Activated CD8-positive, alpha-beta memory T cell treated with anti-CD3 and anti-CD28 coated beads for 48 hours (primary cell): ENCODE measurements around the gene TMC3.

ENCODE experiments used
- DNase-seq, 3 experiments: peaks; one replicate each; pipeline ENCODE4 v3.0.0-alpha.2; 2020; ENCODE audit warnings: low read depth in 2 of 3, low spot score in 2 of 3

Gene TMC3

DNA sequence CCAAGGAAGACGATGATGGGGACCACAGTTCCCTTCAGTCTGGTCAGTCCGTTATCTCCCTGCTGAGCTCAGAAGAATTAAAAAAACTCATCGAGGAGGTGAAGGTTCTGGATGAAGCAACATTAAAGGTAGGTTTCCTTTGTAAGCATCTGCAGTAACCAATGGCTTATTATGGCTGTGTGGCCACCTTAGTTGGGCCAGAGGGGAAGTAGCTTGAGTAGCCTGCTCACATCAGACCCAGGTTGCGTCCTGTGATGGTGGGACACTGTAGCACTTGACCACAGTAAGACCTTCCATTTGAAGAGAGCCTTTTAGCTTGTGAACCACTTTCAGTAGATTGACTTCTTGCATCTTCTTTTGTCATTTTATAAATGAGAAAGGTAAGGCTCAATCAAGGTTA lies 72.6 kb downstream of the TMC3 start:
- no peak for DNase-seq

DNA sequence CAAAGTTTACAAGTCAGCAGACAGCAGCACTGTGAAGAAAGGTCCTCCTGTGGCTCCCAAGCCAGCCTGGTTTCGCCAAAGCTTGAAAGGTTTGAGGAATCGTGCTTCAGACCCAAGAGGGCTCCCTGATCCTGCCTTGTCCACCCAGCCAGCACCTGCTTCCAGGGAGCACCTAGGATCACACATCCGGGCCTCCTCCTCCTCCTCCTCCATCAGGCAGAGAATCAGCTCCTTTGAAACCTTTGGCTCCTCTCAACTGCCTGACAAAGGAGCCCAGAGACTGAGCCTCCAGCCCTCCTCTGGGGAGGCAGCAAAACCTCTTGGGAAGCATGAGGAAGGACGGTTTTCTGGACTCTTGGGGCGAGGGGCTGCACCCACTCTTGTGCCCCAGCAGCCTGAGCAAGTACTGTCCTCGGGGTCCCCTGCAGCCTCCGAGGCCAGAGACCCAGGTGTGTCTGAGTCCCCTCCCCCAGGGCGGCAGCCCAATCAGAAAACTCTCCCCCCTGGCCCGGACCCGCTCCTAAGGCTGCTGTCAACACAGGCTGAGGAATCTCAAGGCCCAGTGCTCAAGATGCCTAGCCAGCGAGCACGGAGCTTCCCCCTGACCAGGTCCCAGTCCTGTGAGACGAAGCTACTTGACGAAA lies 74.3 kb downstream of the TMC3 start:
- no peak for DNase-seq

DNA sequence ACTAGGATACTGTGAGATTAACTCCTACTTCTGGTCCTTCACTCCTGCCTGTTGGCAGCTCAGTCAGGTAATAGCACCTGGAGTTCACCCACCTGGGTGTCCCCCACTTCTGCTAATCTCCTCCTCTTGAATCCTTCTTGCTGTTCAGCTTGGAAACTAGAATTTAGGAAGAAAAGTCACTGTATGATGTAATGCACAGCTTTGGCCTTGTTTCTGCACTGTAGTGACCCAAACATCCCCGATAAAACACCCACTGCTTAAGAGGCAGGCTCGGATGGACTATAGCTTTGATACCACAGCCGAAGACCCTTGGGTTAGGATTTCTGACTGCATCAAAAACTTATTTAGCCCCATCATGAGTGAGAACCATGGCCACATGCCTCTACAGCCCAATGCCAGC lies 74.9 kb downstream of the TMC3 start:
- no peak for DNase-seq

DNA sequence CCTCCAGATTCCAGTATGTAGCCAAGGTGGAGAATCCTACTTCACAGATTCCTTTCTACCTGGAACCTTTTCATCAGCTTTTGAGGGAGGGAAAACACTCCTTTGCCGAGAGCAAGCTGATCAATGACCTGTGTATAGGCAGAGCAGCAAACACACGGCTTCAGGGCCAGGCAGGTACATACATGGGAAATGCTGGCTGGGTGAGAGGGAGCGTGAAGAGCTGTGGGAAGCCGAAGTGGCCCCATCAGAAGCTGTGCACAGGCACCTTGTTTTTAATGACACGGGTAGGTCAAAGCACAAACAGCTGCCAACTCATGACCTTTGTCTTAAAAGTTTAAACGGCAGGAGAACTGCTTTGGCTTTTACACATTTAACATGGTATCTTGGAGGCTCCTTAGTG lies 75.4 kb downstream of the TMC3 start:
- no peak for DNase-seq

DNA sequence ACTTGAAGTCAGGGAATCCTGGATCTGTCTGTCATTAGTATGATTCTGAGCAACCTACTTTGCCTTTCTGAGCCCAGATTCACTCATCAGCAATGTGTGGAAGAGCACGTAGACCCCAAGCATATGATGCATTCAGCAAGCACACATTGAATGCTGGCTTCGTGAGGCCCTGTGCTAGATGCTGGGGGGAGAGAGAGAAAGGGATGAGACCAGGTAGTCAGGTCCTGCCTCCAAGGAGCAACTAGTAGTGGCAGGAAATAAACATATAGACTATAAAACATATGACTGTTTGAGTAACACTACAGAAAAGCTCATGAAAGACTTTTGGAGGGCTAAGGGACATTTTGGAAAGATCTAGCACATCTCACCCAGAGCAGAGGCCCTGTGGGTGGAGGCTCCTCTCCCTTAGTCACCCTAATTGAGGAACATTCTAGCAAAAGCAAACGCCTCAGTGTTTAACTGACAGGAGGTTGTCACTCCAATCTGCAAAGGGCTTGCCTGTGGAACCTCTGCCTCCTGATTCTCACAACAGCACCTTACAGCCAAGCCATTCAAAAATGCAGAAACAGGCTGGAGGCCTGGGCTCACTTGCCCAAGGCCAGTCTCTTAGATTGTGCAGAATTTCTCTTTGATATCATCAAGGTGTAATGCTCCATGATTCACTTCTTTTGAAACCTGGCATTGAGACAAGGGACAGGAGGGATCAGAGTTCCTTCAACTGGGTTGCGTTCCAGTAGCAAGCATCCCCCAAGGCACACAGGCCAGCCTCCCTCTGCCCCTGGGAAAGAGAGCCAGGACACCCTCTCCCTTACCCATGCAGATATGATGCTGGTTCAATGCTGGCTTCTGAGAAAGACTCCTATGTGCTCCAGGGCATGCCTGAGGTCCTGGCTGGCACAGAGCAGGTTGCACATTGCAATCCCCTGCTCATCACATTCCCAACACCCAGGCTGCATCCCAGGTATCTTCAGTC lies 76.1 kb downstream of the TMC3 start:
- no peak for DNase-seq

DNA sequence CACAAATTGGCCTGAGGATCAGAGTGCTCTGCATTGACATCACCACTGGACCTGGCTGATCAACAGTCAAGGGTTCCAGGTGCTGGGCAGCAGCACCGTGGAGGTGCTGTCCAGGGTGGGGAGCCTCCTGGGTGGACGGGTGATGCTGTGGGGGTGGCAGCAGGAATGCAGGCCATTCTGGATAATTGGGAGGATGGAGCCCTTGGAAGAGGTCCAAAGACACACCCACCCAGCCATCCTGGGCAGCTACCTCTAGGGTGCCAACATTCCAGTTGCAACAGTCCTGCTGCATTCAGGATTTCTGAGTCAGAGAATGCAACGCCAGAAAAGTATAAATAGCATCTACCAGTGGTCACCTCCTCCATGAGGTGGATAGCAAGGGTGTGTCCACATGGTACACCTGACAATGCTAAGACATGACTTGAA lies 76.9 kb downstream of the TMC3 start:
- no peak for DNase-seq

DNA sequence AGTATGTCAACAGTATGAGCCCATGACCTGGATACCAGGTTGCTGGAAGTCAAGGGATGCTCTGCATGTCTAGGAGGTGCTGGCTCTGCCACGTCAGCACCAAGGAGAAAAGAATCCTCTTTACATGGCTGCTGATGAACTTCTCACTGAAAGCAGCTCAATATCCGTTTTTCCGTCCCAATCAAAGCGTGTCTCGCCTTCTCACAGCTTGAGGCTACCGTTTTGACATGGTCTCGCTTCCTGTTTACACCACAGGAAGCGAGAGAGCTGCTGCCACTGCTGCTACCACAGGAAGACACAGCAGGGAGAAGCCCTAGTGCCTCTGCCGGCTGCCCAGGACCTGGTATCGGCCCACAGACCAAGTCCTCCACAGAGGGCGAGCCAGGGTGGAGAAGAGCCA lies 77.3 kb downstream of the TMC3 start:
- DNase-seq, result peak in 2 of 3 experiments; percentile 51 to 54

DNA sequence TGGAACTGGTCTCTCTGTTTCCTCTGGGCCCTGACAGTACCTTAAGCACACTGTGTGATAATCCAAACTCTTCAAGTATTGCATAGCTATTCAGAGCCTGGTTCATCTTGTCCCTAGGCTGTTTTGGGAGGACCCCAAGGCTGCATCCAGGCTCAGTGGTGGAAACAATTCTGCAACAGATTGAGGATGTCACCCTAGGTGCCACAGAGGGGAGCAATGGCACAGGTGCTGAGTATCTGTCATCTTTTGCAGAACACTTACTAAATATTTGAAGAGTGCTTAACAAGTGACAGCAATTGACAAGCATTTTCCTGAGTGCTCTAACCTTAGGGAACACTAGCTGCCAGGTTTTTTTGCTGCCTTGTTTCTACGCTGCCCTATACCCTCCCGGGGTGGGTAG lies 77.8 kb downstream of the TMC3 start:
- no peak for DNase-seq

DNA sequence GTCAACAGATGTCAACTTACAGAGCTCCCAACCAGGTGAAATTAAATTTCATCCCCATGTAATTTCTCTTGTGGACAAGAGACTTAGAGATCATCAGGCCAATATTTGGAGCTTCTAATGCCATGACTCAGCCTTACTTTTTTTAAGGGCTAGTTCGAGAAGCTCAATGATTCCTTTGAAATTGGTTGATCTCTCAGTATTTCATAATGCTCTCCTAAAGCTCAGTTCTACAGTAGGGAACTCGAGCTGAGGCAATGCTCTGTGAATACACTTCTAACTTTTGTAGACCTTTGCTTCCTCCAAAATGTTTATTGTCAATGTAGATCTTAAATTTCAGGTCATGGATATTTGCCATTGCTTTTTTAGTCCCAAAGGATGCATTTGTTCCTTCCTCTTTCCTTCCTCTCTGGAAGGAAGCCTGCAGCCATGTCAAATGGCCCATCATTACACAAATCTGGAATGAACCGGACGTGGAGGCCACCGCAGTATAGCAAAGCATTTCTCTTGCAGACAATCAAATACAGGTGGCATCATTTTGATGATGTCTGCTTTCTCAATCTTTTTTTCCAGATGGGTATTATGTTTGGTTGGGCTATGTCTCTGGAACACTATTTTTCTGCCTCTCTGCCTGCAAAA lies 78.4 kb downstream of the TMC3 start:
- DNase-seq, result no peak

DNA sequence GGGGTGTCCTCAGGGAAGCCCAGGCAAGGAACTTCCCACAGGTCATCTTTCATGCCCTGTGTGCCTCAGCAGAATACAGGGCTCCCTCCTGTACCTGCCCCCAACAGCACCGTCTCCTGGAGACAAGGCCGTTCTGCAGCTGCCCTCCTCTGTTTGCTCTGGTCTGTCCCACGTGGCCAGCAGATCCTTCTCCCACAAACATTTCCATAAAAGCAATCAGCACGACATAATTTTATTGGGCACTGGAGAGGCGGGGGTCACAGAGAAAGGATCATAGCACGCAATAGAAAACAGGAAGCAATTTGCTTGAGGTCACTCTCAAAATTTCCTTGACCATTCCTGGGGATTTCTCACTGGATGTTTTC lies 79.5 kb downstream of the TMC3 start:
- DNase-seq, result no peak

DNA sequence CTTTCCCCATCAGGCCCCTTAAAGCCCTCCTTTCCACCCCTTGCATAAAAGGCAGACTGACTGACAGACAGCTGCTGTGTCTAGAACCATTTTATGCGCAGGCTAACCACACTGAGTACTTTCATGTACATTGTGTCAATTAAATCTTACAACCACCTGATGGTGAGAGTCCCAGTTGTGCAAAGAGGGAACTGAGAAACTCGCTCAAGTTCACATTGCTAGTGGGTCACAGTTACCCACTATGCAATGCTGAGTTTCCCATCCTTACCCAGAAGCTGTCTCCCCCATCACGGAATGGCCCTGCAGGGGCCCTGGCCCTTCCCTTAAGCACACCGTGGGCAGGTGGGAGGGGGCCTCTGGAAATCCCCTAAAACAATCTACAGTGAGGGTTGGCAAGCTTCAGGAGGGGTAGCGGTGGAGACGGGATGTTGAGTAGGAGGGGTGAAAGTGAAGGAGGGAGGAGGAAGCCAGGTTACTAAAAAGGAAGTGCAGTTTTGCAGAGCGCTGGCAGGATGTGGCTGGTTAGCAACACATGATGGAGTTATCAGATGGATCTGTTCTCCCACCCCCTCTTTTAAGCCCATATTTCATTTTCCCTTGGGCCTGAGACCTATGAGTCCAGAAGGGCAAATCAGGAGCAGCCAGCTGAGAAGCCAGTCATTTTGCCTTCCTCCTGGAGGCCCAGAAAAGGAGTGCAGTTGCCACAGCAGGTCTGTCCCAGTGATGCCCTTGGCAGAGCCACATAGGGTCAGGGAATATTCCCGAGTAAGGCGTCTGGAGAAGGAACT lies 80.1 kb downstream of the TMC3 start:
- peak in 1 of 3 experiments; percentile 62 for DNase-seq

DNA sequence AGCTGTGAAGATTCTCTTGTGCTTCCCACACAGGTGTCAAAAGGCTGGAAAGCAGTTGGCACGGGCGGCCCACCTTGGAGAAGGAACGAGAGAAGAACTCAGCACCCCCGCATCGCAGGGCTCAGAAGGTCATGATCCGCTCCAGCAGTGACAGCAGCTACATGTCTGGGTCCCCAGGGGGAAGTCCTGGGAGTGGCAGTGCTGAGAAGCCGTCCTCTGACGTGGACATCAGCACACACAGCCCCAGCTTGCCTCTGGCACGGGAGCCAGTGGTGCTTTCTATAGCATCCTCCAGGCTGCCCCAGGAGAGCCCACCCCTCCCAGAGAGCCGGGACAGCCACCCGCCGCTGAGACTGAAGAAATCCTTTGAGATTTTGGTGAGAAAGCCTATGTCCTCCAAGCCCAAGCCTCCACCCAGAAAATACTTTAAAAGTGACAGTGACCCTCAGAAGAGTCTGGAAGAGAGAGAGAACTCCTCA lies 81.5 kb downstream of the TMC3 start:
- no peak for DNase-seq

DNA sequence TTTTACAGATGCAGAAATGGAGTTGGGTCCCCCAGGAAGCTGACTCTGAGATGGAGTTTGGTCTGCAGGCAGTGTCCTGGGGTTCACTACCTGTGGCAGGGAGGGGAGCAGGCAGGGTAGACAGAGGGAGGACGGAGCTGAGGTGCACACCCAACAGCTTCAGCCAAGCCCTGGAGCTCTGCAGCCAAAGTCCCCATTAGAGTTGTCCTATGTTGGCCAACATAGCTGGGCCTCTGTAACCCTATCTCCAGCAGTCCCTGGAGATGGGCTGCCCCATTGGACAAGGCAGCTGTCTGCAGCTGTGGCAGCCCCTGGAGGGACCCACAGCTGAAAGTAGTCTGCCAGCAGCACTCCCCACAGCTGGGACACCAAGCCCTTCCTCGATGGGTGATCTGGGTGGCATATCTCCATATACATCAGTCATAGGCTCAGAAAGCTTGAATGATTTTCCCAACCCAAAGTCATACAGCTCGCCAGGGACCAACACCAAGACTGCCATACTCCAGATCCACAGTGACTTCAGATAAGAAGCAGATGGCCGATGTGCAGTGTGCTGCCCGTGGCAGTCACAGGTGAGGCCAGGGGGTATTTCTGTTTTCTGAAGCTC lies 82.0 kb downstream of the TMC3 start:
- no peak for DNase-seq

DNA sequence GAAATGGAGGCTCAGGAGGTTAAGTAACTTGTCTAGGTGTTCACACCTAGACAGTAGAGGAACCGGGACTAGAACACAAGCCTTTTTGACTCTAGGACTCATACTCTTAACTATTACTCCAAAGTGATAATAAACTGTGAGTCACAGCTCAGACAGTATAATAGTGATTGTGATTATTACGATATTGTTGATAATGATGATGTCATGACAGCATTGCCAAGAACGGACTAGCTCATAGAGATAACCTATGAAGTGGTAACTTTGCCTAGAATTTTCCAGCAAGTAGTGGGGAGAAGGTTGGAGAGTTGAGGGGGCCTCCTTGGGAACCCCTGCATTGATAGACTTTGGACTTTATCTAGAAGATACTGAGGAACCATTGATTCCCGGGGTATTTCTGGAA lies 84.1 kb downstream of the TMC3 start:
- DNase-seq, result no peak

DNA sequence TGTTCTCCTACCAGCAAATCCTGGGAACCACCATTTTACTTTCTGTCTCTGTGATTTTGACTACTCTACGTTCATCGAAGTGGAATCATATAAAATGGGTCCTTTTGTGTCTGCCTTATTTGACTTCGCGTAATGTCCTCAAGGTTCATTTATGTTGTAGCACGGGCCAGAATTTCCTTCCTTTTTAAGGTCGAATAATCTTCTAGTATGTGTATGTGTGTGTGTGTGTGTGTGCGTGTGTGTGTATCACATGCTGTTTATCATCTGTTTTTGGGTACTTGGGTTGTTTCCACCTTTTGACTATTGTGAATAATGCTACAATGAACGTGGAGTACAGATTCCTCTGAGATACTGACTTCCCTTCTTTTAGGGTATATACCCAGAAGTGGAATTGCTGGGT lies 85.4 kb downstream of the TMC3 start:
- DNase-seq, result no peak

DNA sequence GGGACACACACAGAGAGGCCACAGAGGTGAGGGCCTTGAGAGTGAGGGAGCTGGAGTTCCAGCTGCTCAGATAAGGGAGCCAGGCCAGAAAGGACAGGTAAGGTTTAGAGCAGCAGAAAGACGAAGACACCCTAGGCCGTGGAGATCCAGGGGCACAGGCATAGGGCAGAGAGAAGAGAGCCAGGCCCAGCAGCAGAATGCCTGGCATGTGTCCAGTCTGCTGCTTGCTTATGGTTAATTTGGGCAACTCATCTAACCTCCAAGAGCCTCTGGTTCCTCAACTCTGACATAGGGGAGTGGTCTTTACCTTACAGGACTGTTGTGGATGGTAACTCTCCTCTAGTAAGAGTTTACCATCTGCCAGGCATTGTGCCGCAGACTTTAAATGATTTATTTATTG lies 86.0 kb downstream of the TMC3 start:
- no peak for DNase-seq

DNA sequence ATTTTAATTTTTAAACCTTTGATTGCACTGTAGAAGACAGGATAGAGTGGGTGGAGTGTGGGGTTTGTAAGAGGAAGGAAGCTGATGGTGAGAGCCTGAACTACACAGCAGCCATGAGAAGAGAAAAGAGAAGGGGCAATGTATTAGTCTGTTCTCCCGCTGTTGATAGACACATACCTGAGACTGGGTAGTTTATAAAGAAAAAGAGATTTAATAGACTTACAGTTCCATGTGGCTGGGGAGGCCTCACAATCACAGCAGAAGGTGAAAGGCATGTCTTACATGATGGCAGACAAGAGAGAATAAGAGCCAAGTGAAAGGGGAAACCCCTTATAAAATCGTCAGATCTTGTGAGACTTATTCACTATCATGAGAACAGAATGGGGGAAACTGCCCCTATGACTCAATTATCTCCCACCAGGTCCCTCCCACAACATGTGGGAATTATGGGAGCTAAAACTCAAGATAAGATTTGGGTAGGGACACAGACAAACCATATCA lies 87.3 kb downstream of the TMC3 start:
- no peak for DNase-seq

DNA sequence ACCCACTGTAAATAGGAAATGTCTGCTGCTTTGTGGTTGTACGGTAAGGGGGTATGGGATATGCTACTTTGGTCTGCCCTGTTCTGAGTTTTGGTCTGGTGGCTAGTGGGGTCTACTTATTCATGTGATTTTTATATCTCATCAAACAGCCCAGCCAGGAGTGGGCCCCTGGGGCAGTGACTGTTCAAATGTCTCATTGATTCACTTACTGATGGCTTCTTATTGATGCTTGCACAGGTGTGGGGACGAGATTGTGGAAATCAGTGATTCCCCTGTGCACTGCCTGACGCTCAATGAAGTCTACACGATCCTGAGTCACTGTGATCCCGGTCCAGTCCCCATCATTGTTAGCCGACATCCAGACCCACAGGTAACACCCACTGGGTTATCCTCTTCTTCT lies 88.6 kb downstream of the TMC3 start:
- no peak for DNase-seq

DNA sequence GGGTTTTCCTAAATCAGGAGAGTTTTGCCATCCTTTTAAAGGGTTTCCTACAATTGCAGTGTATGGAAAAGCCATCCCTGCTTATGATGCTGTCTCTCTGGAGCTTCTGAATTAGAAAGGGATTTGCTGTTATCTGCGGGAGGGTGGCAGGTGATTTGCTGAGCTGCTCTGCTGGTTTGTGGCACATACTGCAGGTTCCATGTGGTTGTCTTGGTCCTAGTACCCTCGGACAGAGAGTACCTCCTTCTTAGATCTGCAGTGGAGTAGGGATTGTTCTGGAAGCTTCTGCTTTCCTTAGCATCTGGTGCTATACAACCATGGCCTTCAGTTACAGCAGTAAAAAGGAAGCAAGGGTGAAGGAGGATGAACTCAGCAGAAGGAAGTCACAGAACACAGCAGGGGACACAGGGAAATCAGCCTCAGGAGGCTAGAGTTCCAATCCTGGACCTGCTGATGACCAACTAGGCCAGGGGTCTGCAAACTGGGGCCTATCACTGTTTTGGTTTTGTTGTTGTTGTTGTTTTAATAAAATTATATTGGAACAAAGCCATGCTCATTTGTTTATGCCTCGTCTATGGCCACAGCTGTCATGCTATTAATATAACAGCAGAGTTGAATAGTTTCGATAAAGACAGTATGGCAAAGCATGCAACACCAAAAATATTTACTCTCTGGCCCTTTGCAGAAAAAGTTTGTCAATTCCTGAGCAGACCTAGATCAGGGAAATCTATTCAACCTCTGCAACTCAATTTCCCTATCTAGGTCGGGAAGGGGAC lies 89.6 kb downstream of the TMC3 start:
- DNase-seq, result no peak

DNA sequence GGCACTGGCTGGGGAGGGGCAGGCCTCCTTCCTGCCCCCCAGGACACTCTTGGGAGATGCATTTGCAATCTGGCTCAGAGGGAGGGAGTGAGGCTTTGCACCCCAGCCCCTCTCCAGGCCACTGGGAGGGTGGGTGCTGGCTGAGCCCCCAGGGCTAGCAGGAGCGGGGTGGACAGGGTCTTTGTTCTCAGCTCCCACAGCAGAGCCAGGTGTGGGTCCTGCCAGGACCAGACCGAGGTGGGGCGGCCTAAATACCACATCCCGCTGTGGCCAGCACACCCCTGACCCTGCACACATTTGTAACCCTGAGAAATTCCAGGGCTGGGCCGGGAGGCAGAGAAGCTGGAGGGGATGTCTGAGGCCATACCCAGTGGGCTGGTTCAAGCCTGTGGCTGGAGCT lies 91.1 kb downstream of the TMC3 start:
- no peak for DNase-seq
